ENCODE measurements around the gene ASCC1. TPM values are rescaled to one million over a fixed set of nuclear protein-coding genes. Genes with fewer than 3 reads are reported as not detected.
A peak's percentile ranks its signal among the peaks of the same experiment; 100 is the strongest.

Gene ASCC1
- total and polyA plus RNA-seq, 2 of the 13 experiments (the other 11 are each of a cell fraction or from before 2014, with no cell fraction given), result 21.6 to 30.1 TPM

GRCh38 chr10:72068901-72069446 lies 147.1 kb downstream of the ASCC1 start (continued):
- TF ChIP-seq PATZ1 (CRISPR knock-in tag; IDR thresholded peaks at IDR 0.05) (peak; percentile 41; the same call in 1 of the 2 replicates), ZSCAN30 (CRISPR knock-in tag; IDR thresholded peaks at IDR 0.05) (no peak), WIZ (CRISPR knock-in tag; IDR thresholded peaks at IDR 0.05) (no peak), GTF2F1 (IDR thresholded peaks at IDR 0.05; ENCODE audit: low read length) (no peak), SNAPC2 (CRISPR knock-in tag; IDR thresholded peaks at IDR 0.05) (no peak), IRF2 (CRISPR knock-in tag; IDR thresholded peaks at IDR 0.05) (no peak), ZNF34 (CRISPR knock-in tag; IDR thresholded peaks at IDR 0.05; ENCODE audit: borderline replicate concordance) (no peak), REXO4 (CRISPR knock-in tag; IDR thresholded peaks at IDR 0.05; ENCODE audit: borderline replicate concordance) (no peak), ZKSCAN5 (CRISPR knock-in tag; IDR thresholded peaks at IDR 0.05) (peak; percentile 92), ZFP41 (CRISPR knock-in tag; IDR thresholded peaks at IDR 0.05; ENCODE audit: borderline replicate concordance) (no peak), ZNF530 (CRISPR knock-in tag; IDR thresholded peaks at IDR 0.05; ENCODE audit: low read depth) (no peak), RBM39 (IDR thresholded peaks at IDR 0.05; ENCODE audit: low read depth, low read length, poor library complexity, severe bottlenecking) (no peak), KLF16 (CRISPR knock-in tag; IDR thresholded peaks at IDR 0.05) (0 out of 4 replicates have a peak, but pooled peaks of 1 of the 2 experiments have one; percentile 43), SIN3A (IDR thresholded peaks at IDR 0.05; ENCODE audit: borderline replicate concordance, low read depth, low read length) (no peak), PITX1 (CRISPR knock-in tag; IDR thresholded peaks at IDR 0.05) (peak; percentile 71; the same call in 1 of the 2 replicates), ZFP36L2 (CRISPR knock-in tag; IDR thresholded peaks at IDR 0.05) (no peak), MAX (IDR thresholded peaks at IDR 0.05) (peak; percentile 80), SAFB2 (CRISPR knock-in tag; IDR thresholded peaks at IDR 0.05; ENCODE audit: borderline replicate concordance, low read depth) (no peak), AKAP8 (CRISPR knock-in tag; IDR thresholded peaks at IDR 0.05) (peak; percentile 55; the same call in 1 of the 2 replicates), ZNF788 (CRISPR knock-in tag; IDR thresholded peaks at IDR 0.05; ENCODE audit: borderline replicate concordance) (peak; percentile 62; the same call in 1 of the 2 replicates), ZNF180 (CRISPR knock-in tag; IDR thresholded peaks at IDR 0.05; ENCODE audit: borderline replicate concordance, low read depth) (no peak), HDAC6 (IDR thresholded peaks at IDR 0.05; ENCODE audit: low read depth, low read length) (no peak)
- TF ChIP-seq, protein P1, sequence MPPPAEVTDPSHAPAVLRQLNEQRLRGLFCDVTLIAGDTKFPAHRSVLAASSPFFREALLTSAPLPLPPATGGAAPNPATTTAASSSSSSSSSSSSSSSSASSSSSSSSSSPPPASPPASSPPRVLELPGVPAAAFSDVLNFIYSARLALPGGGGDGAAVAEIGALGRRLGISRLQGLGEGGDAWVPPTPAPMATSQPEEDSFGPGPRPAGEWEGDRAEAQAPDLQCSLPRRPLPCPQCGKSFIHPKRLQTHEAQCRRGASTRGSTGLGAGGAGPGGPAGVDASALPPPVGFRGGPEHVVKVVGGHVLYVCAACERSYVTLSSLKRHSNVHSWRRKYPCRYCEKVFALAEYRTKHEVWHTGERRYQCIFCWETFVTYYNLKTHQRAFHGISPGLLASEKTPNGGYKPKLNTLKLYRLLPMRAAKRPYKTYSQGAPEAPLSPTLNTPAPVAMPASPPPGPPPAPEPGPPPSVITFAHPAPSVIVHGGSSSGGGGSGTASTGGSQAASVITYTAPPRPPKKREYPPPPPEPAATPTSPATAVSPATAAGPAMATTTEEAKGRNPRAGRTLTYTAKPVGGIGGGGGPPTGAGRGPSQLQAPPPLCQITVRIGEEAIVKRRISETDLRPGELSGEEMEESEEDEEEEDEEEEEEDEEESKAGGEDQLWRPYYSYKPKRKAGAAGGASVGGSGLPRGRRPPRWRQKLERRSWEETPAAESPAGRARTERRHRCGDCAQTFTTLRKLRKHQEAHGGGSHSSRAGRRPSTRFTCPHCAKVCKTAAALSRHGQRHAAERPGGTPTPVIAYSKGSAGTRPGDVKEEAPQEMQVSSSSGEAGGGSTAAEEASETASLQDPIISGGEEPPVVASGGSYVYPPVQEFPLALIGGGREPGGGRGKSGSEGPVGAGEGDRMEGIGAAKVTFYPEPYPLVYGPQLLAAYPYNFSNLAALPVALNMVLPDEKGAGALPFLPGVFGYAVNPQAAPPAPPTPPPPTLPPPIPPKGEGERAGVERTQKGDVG (CRISPR knock-in tag; IDR thresholded peaks at IDR 0.05; ENCODE audit: borderline replicate concordance), result no peak
- TF ChIP-seq, protein P2, sequence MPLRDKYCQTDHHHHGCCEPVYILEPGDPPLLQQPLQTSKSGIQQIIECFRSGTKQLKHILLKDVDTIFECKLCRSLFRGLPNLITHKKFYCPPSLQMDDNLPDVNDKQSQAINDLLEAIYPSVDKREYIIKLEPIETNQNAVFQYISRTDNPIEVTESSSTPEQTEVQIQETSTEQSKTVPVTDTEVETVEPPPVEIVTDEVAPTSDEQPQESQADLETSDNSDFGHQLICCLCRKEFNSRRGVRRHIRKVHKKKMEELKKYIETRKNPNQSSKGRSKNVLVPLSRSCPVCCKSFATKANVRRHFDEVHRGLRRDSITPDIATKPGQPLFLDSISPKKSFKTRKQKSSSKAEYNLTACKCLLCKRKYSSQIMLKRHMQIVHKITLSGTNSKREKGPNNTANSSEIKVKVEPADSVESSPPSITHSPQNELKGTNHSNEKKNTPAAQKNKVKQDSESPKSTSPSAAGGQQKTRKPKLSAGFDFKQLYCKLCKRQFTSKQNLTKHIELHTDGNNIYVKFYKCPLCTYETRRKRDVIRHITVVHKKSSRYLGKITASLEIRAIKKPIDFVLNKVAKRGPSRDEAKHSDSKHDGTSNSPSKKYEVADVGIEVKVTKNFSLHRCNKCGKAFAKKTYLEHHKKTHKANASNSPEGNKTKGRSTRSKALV (CRISPR knock-in tag; IDR thresholded peaks at IDR 0.05), result no peak

All from HepG2 (cell line).